HT-29 (cell line): Measurements from ENCODE around the gene AKAP6. TPM values are rescaled to one million over a fixed set of nuclear protein-coding genes. Genes with fewer than 3 reads are reported as not detected.

Experiments used
- DNase-seq: peaks from one replicate; pipeline ENCODE4 v3.0.0-alpha.2; 2015; ENCODE audit warnings: low spot score
- total RNA-seq: library from RNA; depleted of rRNA; stranded (reverse); fragments of >200 nt; shearing (Covaris generic); gene quantifications from 2 replicates; pipeline ENCODE4 v1.2.3, GENCODE V29; 2014

AKAP6 gene
- total RNA-seq, 1 experiment from 2014 or later: 1.3 TPM

DNA sequence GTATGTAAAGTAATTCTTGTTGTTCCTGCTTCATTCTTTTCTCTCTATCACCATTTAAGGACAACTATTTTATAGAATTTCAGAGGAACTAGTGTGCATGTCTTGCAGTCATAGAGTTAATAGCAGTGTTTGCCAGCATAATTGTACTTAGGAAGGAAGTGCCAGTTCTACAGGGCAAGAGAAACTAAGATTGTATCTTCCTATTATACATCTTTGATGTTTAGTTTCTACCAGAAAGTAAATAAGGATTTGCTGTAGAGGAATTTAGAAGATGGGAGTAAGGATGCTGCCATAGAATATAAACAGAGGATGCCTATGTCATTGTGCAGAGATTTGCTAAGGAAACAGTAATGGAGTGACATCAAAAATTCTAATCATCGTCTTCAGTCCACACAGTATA lies 338.7 kb downstream of the AKAP6 start:
- no peak for DNase-seq

DNA sequence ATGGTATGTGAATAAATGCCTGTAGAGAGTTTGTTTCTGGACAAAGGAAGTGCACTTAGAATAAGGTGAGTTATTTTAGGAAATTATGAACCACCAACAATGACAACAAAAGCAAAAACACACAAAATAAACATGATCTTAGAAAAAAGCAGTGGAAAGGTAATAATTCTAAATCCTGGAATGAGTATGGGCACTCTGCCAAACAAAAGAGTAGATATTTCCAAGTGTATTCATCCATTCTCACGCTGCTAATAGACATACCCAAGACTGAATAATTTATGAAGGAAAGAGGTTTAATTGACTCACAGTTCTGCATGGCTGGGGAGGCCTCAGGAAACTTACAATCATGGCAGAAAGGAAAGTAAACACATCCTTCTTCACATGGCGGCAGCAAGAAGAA lies 340.3 kb downstream of the AKAP6 start:
- DNase-seq: no peak

DNA sequence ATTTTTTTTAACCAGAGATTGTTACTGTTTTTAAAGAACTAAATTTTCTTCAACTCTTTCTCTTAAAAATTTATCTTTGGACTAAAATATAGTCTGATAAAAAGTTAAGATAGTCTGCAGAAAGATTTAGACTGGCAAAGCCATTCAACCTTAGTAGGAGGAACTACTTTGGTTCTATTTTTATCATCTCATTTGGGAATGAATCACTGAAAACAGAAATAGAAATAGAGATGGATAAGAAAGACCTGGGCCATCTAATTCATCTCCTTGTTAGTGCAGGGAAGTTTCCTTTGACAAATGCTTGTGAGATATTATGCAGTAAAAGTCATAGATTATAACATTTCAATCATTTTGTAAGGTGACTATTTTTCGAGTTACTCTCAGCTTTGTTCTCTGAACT lies 346.3 kb downstream of the AKAP6 start:
- DNase-seq: no peak

GRCh38 chr14:32677129-32677780 lies 348.2 kb downstream of the AKAP6 start:
- no peak for DNase-seq

GRCh38 chr14:32678088-32678487 lies 349.0 kb downstream of the AKAP6 start:
- DNase-seq: no peak

DNA sequence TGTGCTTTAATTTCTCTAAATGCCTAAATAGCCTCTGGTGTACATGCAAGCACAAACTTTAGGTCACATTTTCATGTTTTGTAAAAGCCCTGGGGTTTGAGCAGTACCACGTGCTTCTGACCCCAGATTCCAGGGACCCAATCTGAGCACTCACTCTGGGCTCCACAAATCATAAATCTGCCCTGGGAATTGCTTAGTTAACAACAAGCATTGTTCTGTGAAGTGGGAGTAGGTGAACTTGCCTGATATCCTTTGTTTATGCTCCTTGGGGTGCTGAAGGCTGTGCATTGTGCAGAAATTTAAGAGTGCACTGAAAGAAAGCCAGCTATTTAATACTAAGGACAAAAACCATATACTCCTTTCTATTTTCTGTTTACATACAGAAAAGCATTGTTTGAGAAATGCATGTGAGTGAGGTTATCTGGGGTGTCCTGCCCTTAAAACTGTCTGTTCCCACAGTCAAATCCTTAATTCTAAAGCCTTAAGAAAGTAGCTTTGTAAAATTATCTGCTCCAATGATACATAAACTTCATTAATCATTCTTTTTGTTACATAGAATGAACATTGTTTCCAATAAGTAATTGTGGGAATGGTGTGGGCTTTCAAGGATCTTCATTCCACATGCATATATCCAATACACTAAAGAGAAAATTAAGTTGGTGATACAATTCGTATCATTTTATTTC lies 351.0 kb downstream of the AKAP6 start:
- DNase-seq: no peak

DNA sequence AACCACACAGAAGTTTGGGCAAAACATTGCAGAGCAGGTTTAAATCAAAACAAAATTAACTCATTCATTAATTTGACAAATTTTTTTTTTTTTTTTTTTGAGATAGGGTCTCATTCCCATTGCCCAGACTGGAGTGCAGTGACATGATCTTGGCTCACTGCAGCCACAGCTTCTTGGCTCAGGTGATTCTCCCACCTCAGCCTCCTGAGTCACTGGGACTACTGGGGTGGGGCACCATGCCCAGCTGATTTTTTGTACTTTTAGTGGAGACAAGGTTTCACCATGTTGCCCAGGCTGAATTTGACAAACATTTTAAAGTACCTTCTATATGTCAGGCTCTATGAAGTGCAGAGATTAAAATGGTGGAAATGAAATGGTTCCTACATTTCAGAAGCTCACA lies 352.5 kb downstream of the AKAP6 start:
- DNase-seq: no peak

DNA sequence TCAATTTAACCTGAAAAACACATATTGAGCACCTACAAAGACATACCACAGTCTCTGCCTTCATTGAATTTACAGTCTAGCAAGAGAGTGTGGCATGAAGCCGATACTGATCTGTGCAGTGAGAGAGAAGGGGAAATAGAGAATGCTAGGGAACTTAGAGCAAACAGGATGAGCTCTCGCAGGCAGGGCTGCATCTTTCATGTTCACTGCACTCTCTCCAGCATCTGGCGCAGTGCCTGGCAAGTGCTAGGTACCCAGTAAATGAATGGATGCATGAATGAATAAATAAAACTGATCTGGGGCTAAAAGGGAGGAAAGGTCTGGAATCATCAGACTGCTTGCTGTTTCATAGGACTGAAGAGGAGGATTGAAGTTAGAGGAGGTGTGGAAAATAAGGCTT lies 353.1 kb downstream of the AKAP6 start:
- no peak for DNase-seq

- DNase-seq: no peak
These were observed 354.6 kb downstream of the AKAP6 start for GRCh38 chr14:32683679-32684078.

GRCh38 chr14:32688941-32689340 lies 359.8 kb downstream of the AKAP6 start:
- DNase-seq: no peak

- no peak for DNase-seq
These were observed 363.3 kb downstream of the AKAP6 start for GRCh38 chr14:32692441-32692840.

GRCh38 chr14:32693114-32693513 lies 364.0 kb downstream of the AKAP6 start:
- peak; percentile 9 for DNase-seq

GRCh38 chr14:32694795-32695449 lies 365.8 kb downstream of the AKAP6 start:
- DNase-seq: no peak

GRCh38 chr14:32696325-32697091 lies 367.4 kb downstream of the AKAP6 start:
- no peak for DNase-seq

DNA sequence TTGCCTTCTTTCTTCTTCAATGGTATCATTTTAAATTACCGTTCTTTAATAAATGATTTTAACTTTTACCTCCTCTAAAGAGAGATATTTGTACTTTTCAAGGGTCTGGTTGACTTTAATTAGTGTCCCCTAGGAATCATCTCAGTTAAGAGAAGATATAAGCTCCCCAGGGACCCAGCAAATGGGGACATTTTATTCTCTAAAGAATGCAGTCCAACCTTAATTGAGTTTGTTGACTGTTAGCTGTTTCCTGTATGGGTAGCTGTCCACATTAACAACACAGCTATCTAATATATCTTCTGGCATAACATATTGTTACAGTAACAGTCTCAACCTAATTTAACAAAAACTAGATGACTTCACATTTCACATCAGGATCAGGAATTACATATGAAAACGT lies 368.0 kb downstream of the AKAP6 start:
- DNase-seq: no peak

- DNase-seq: no peak
These were observed 368.6 kb downstream of the AKAP6 start for GRCh38 chr14:32697704-32698103.

- no peak for DNase-seq
These were observed 369.7 kb downstream of the AKAP6 start for GRCh38 chr14:32698831-32699230.

GRCh38 chr14:32701475-32701874 lies 372.4 kb downstream of the AKAP6 start:
- no peak for DNase-seq

DNA sequence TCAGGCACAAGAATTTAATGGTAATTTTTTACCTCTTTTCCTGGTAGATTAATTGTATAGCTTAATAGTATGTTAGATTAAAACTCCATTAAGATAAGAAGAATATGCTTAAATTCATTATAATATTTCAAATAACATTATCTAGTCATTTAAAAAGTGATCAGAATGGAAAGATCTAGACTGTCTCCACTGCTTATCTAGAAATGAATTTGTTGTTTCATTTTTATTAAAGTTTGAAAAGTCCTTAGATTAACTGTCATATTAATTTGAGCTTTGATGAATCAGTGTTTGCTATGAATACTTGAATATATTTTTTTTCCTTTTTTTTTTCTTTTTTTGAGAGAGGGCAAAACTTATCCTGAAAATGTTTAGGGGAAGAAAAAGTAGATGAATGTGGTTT lies 373.0 kb downstream of the AKAP6 start:
- DNase-seq: no peak

- DNase-seq: no peak
These were observed 373.5 kb downstream of the AKAP6 start for GRCh38 chr14:32702562-32702961.

- no peak for DNase-seq
These were observed 374.1 kb downstream of the AKAP6 start for GRCh38 chr14:32703183-32703621.
